ENCODE results near the gene FOSL1. TPM values are rescaled to one million over a fixed set of nuclear protein-coding genes. Genes with fewer than 3 reads are reported as not detected.

FOSL1 gene
- total RNA-seq, 1 donor from 2014 or later = 37.9 TPM

- Histone ChIP-seq H3K27me3 (ENCODE audit: insufficient read depth, low read length) (no peaks in the 10 kb centered on the region), H3K4me2 (ENCODE audit: low read length) (no peak overlapping the region), H3K9me3 (ENCODE audit: insufficient read depth, low read depth, low read length) (no peaks in the 10 kb centered on the region), H2AFZ (ENCODE audit: low read depth, low read length) (no peak overlapping the region), H3K27ac (ENCODE audit: low read depth, low read length) (no peak overlapping the region), H3K36me3 (ENCODE audit: insufficient read depth, low read length) (no peaks in the 10 kb centered on the region), H3K4me1 (ENCODE audit: insufficient read depth, low read length) (peaks cover 7% of the 10 kb centered on the region), H3K79me2 (ENCODE audit: insufficient read depth, low read length) (no peaks in the 10 kb centered on the region), H3K9ac (ENCODE audit: low read length) (no peak overlapping the region), H4K20me1 (ENCODE audit: insufficient read depth, low read length) (no peaks in the 10 kb centered on the region), H3K4me3 (ENCODE audit: insufficient read depth, low read depth, low read length) (no peak overlapping the region)
- no peak overlapping the region for H3K4me3 Mint-ChIP-seq (ENCODE audit: unreplicated experiment)
- no peak overlapping the region for H3K27ac Mint-ChIP-seq (ENCODE audit: unreplicated experiment)
- FAIRE-seq = no peak
- no peak for DNase-seq (ENCODE audit: low read depth)
- TF ChIP-seq EZH2 (IDR thresholded peaks at IDR 0.05; ENCODE audit: insufficient read depth, low read length) (no peak), CTCF (IDR thresholded peaks at IDR 0.05; ENCODE audit: insufficient read depth, low read depth, low read length) (no peak)
- peaks cover 3% of the 10 kb centered on the region for H3K9me3 Mint-ChIP-seq (ENCODE audit: unreplicated experiment)
- H3K27me3 Mint-ChIP-seq (ENCODE audit: low read depth, unreplicated experiment) = peaks cover 2% of the 10 kb centered on the region
- H3K4me1 Mint-ChIP-seq (ENCODE audit: low read depth, unreplicated experiment) = no peaks in the 10 kb centered on the region
- peaks cover 2% of the 10 kb centered on the region for H3K36me3 Mint-ChIP-seq (ENCODE audit: low read depth, unreplicated experiment)
These were observed 33.8 kb upstream of the FOSL1 start for GRCh38 chr11:65934014-65934413.

GRCh38 chr11:65932558-65932919 is 32.4 kb upstream of the FOSL1 start:
- Histone ChIP-seq H4K20me1 (ENCODE audit: insufficient read depth, low read length) (no peaks in the 10 kb centered on the region), H2AFZ (ENCODE audit: low read depth, low read length) (no peak overlapping the region), H3K9ac (ENCODE audit: low read length) (no peak overlapping the region), H3K79me2 (ENCODE audit: insufficient read depth, low read length) (no peaks in the 10 kb centered on the region), H3K36me3 (ENCODE audit: insufficient read depth, low read length) (no peaks in the 10 kb centered on the region), H3K4me2 (ENCODE audit: low read length) (no peak overlapping the region), H3K9me3 (ENCODE audit: insufficient read depth, low read depth, low read length) (no peaks in the 10 kb centered on the region), H3K4me3 (ENCODE audit: insufficient read depth, low read depth, low read length) (no peak overlapping the region), H3K27ac (ENCODE audit: low read depth, low read length) (no peak overlapping the region), H3K27me3 (ENCODE audit: insufficient read depth, low read length) (no peaks in the 10 kb centered on the region), H3K4me1 (ENCODE audit: insufficient read depth, low read length) (peaks cover 7% of the 10 kb centered on the region)
- no peak for TF ChIP-seq CTCF (IDR thresholded peaks at IDR 0.05; ENCODE audit: insufficient read depth, low read depth, low read length)
- TF ChIP-seq EZH2 (IDR thresholded peaks at IDR 0.05; ENCODE audit: insufficient read depth, low read length) = no peak
- FAIRE-seq (no peak), DNase-seq (ENCODE audit: low read depth) (no peak)
- Mint-ChIP-seq H3K4me3 (ENCODE audit: unreplicated experiment) (no peak overlapping the region), H3K4me1 (ENCODE audit: low read depth, unreplicated experiment) (peaks cover 3% of the 10 kb centered on the region), H3K9me3 (ENCODE audit: unreplicated experiment) (peaks cover 3% of the 10 kb centered on the region), H3K27ac (ENCODE audit: unreplicated experiment) (no peak overlapping the region), H3K36me3 (ENCODE audit: low read depth, unreplicated experiment) (peaks cover 5% of the 10 kb centered on the region), H3K27me3 (ENCODE audit: low read depth, unreplicated experiment) (no peaks in the 10 kb centered on the region)

GRCh38 chr11:65931773-65932557 is 31.8 kb upstream of the FOSL1 start:
- peaks cover 5% of the 10 kb centered on the region for H3K36me3 Mint-ChIP-seq (ENCODE audit: low read depth, unreplicated experiment)

More at GRCh38 chr11:65931773-65932557, 31.8 kb upstream of the FOSL1 start:
- TF ChIP-seq CTCF (IDR thresholded peaks at IDR 0.05; ENCODE audit: insufficient read depth, low read depth, low read length) (no peak), EZH2 (IDR thresholded peaks at IDR 0.05; ENCODE audit: insufficient read depth, low read length) (no peak)
- Histone ChIP-seq H3K79me2 (ENCODE audit: insufficient read depth, low read length) (no peaks in the 10 kb centered on the region), H3K4me1 (ENCODE audit: insufficient read depth, low read length) (peaks cover 7% of the 10 kb centered on the region), H3K4me3 (ENCODE audit: insufficient read depth, low read depth, low read length) (no peak overlapping the region), H3K36me3 (ENCODE audit: insufficient read depth, low read length) (no peaks in the 10 kb centered on the region), H3K27ac (ENCODE audit: low read depth, low read length) (no peak overlapping the region), H3K9me3 (ENCODE audit: insufficient read depth, low read depth, low read length) (no peaks in the 10 kb centered on the region), H3K9ac (ENCODE audit: low read length) (no peak overlapping the region), H4K20me1 (ENCODE audit: insufficient read depth, low read length) (no peaks in the 10 kb centered on the region), H3K4me2 (ENCODE audit: low read length) (no peak overlapping the region), H3K27me3 (ENCODE audit: insufficient read depth, low read length) (no peaks in the 10 kb centered on the region), H2AFZ (ENCODE audit: low read depth, low read length) (no peak overlapping the region)
- H3K27me3 Mint-ChIP-seq (ENCODE audit: low read depth, unreplicated experiment) = no peaks in the 10 kb centered on the region
- H3K4me3 Mint-ChIP-seq (ENCODE audit: unreplicated experiment) = no peak overlapping the region
- no peak overlapping the region for H3K27ac Mint-ChIP-seq (ENCODE audit: unreplicated experiment)
- peaks cover 3% of the 10 kb centered on the region for H3K9me3 Mint-ChIP-seq (ENCODE audit: unreplicated experiment)
- peaks cover 3% of the 10 kb centered on the region for H3K4me1 Mint-ChIP-seq (ENCODE audit: low read depth, unreplicated experiment)
- FAIRE-seq = no peak
- no peak for DNase-seq (ENCODE audit: low read depth)
